Peyer's patch (tissue), 4 donors: ENCODE results near the gene AQP12A.

Experiments used
- CTCF ChIP-seq, 6 experiments: fragments of 450-650 bp in 4 of 6; fragments of 200-600 bp in 2 of 6; sonication (generic) in 1 of 6; IDR thresholded peaks; one replicate each; pipeline ENCODE4 v1.5.1; 2017 to 2019; ENCODE audit warnings: antibody characterized with exemption in 6 of 6, mild to moderate bottlenecking in 3 of 6, moderate library complexity in 1 of 6
- POLR2A ChIP-seq, 2 donors: fragments of 450-650 bp; IDR thresholded peaks; one replicate each; pipeline ENCODE4 v1.5.1; 2017; ENCODE audit warnings: antibody characterized with exemption in 2 of 2, mild to moderate bottlenecking in 2 of 2, moderate library complexity in 2 of 2

GRCh38 chr2:240644859-240645301 lies 46.8 kb upstream of the AQP12A start:
- no peak for TF ChIP-seq CTCF (IDR thresholded peaks at IDR 0.05)
- TF ChIP-seq POLR2A (IDR thresholded peaks at IDR 0.05), result no peak
